KBM-7 (cell line): ENCODE data around the gene PDGFC.

Experiments used
- DNase-seq: peaks from one replicate; pipeline ENCODE4 v3.0.0-alpha.2; 2015
- in situ Hi-C: fragments of 300-500 bp; cut with MboI; formaldehyde crosslinking; loops from 2 replicates; pipeline ENCODE4 v1.14.3; 2020; ENCODE audit warnings: low sequenced_read_pairs, low pct_unique_long_range_greater_than_20kb, mixed read lengths

Gene PDGFC

DNA sequence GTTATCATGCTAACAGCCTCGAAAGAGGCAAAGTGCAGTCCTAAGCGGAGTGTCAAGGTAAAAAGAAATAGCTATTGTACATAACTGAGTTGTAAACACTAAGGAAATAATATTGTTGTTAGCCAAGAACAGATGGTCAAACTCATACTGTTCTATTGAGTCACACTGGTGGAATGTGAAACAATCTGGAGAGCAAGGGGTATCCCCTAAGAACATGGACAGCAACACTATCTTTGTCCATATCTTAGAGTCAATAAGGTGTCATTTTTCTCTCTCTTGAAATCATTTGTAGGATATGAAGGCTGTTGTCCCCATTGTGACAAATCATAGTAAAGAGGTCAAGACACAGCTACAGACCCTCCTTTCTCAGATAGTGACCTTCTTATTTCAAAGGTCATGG, 4.5 kb upstream of the PDGFC start:
- DNase-seq: no peak

DNA sequence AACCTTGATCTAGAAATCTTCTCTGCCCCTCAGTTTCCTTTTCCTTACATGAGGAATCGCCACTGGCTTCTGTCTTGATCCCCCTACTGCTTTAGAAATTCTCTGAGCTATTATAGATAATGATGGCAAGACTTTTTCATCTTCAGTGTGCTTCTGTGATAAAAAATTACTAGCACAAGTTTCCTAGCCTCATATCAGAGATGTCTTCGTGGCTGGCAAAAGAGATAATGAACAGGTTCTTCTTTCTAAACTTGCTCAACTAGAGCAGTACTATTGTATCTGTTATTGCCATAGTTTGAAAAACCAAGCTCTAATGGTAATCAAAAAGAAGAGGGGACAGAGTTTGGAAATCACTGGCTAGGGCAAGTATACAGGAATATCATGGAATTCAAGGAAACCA, 4.1 kb upstream of the PDGFC start:
- DNase-seq: no peak
- in situ Hi-C loops: no loop called here

More for the DNA sequence above, 4.5 kb upstream of the PDGFC start:
- in situ Hi-C loops: no loop called here

DNA sequence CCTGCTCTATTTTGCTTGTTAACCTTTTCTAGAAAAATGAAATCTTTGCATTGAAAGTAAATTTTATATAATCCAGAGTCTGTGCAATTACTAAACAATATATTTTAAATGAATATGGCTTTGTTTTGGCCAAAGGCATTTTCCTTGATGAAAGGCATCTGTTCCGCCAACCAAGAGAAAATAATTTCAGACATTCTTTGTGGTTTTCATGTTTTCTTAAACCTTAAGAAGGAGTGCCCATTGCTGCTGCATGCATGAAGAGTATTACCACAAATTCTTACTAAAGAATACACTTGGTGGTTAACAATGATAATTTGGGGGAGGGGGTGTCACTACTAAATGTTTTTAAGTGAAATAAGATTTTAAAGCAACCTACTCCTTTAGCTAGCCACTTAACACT, 2.7 kb upstream of the PDGFC start:
- in situ Hi-C loops: no loop called here
- DNase-seq: no peak

DNA sequence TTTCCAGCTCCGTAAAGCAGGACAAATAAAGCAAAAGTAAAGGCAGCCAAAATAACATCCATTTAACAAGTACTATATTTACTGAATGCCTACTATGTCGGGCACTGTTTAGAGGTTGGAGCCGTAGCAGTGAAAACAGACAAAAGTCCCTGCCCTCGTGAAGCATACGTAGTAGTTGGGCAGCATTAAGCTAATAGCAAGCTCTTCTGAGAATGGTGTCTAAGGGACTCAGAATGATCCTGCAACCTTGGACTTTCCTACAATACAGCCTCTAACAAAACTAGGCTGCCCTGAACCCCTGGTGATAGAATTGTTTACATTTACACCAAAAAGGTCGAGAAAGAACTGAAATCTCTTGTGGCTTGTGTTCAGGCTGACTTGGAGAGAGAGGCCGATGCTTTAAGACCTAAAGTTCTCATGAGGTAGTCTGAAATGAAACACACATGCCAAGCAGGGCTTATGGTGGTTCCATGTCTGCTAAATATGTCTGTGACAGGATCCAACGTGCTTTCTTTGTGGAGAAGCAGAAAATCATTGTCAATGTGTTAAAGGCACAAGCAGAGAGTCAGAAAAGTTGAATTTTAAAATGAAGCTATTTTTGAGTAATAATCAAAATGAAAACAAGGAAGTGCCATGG, 898 bp upstream of the PDGFC start:
- in situ Hi-C loops: no loop called here
- peak; percentile 50 for DNase-seq

- DNase-seq: no peak
- in situ Hi-C loops: no loop called here
Measured at GRCh38 chr4:156971165-156971675, 379 bp downstream of the PDGFC start.

DNA sequence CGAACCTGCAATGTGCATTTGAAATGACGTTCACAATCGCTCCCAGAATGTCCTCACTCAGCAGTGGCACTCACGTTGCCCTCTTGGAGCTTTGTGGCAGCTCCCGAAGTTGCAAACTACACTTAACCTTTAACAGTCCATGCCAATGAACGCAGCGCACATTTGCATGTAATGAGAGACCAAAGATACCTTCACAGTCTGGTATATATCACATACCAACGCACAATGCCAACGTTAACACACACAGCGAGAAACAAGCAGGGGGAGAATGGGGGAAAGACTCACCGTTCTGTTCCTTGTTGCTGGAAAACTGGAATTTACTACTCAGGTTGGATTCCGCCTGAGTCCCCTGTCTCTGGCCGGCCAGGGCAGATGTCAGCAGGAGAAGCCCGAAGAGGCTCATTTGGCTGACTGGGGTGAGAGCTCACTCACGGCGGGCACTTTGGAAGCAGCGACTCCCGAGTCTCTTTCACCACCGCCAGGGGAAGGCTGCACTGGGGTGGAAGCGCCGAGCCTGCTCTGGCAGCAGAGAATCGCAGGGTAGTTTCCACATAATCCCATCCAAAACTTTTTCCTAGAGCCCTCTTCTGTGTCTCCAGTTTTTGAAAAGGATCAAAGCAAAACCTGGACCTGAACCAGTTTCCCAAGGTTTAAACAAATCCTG, 966 bp downstream of the PDGFC start:
- DNase-seq: peak; percentile 80
- in situ Hi-C loops: no loop called here

DNA sequence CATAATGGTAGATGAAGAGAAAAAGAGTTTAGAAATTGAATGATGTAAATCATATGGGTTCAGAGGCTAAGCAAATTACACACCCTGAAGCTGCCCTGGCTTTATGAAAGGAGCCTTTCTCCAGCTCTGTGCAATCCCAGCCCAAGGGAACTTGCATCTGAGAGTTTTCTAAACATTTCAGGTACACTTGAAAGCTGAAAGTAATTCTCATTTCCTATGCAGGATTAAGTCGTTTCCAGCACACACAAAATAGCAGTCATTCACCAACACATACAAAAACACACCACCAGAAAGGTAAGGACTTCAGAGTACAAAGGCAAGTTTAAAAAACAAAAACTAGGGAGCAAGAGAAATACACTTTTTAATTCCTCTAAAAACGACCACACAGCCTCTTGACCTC, 1.7 kb downstream of the PDGFC start:
- no peak for DNase-seq
- in situ Hi-C loops: no loop called here

DNA sequence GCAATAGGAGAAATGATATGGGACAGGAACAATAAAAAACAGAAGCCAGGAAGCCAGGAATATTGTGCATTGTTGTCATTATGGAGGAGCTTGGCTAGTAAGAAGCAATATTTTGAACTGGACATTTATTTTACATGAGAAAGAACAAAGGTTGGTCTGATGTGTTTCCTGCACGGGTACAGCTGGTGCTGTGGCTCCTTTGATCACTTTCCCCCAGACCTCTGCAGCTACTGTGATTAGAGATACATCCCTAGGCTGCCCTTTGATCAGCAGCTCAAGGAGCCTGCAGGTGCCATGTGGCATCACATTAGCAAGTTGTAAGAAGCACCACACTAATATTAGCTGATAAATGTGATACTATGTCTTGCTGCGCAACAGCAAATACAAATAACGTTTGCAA, 2.5 kb downstream of the PDGFC start:
- in situ Hi-C loops: no loop called here
- DNase-seq: no peak

DNA sequence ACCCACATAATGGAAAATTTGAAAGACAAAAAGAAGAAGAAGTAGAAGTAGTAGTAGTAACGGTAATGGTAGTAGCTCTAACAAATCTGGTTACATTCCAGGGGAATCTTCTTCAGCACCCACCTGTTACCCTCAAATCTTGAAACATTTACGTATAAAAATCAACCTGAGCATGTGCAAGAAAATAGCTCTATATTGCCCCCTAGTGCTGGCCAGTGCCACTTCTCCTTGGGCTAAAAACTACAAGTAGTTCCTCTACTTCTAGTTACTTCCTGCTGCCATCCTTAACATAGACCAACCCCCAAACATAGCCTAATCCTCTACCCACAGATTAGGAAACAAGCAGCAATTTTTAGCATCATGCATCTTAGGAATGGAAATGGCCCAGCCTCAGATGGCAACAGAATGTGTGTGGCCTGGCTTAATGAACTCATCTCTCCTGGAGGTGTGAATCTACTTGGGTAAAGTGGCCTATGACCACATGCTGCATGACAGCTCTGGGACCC, 3.1 kb downstream of the PDGFC start:
- in situ Hi-C loops: no loop called here

GRCh38 chr4:156966836-156967235, 4.8 kb downstream of the PDGFC start:
- DNase-seq: no peak
- in situ Hi-C loops: no loop called here

More for the DNA sequence above, 3.1 kb downstream of the PDGFC start:
- peak; percentile 95 for DNase-seq

DNA sequence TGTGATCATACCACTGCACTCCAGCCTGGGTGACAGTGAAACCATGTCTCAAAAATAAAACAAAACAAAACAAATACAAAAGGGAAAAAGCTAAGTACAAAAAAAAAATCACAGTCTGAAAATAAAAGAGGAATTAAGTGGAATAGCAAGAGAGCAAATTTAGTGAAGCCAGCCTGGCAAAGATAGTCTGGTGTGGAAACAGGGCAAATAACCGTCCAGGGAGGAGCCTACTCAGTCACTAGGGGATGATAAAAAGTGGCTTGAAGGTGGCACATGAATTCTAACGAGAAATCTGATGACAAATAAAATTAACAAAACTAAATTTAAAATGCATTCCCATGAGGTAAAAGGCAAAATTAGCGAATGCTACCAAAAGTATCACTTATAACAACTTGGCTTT, 8.2 kb downstream of the PDGFC start:
- no peak for DNase-seq
- in situ Hi-C loops: no loop called here

DNA sequence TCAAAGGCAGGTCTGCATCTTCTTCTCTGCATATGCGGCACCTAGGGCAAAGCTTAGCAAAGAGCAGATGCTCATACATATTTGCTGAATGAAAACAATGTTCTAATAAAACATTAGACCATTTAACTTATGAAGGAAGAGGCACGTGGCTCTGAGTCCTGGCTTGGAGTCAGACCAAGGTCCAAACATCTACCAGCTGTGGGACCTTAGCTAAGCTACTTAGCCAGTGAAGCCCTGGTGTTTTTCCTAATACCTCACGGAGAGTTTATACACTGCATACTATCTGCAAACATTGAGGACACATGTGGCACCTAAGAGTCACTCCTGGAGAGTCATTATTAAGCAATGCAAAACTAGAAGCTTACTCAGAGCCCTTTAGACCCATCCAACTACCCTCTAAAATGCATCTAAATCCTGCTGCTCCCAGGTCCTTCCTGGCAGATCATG, 9.0 kb downstream of the PDGFC start:
- in situ Hi-C loops: no loop called here
- DNase-seq: no peak

GRCh38 chr4:156962058-156962358, 9.6 kb downstream of the PDGFC start:
- in situ Hi-C loops: no loop called here

GRCh38 chr4:156961196-156962057, 10.2 kb downstream of the PDGFC start:
- in situ Hi-C loops: no loop called here
- no peak for DNase-seq

More at GRCh38 chr4:156962058-156962358, 9.6 kb downstream of the PDGFC start:
- DNase-seq: no peak

DNA sequence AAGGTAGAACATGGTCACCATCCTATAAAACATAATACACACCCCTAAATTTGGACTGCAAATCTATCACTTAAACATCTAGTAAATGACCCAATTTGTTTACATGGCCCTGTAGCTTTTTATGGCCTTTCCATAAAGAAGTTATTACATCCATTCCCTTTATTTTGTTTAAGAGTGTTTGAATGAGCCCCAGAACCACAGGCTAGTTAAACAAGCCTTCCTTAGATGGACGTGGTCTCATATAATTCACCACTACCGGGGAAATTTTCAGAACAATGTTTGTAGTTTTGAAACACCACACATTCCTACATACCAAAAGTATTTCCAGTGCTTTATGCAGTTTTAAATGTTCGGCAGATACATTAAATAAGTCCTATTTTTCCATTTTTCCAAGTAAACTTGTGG, 12.3 kb downstream of the PDGFC start:
- in situ Hi-C loops: no loop called here

GRCh38 chr4:156958276-156959074, 13.1 kb downstream of the PDGFC start:
- in situ Hi-C loops: no loop called here
- DNase-seq: peak; percentile 37

More for the DNA sequence above, 12.3 kb downstream of the PDGFC start:
- no peak for DNase-seq

DNA sequence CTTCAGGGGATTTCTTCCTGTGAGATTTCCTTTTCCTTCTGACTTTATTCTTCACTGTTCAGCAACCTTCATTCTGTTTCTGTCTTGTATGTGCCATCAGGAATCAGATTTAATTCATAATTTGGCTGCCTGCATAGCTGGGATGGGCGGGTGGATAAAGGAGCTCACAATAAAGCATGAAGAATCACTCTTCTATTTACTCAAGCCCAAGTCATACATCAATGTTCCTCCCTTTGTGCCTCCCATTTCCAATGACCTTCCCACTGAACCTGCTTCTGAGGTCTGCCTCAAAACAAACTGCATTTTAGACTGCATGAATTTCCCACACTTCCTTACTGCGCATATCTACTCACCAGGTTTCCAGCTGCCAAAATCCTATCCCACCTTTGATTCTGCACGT, 14.0 kb downstream of the PDGFC start:
- in situ Hi-C loops: no loop called here

DNA sequence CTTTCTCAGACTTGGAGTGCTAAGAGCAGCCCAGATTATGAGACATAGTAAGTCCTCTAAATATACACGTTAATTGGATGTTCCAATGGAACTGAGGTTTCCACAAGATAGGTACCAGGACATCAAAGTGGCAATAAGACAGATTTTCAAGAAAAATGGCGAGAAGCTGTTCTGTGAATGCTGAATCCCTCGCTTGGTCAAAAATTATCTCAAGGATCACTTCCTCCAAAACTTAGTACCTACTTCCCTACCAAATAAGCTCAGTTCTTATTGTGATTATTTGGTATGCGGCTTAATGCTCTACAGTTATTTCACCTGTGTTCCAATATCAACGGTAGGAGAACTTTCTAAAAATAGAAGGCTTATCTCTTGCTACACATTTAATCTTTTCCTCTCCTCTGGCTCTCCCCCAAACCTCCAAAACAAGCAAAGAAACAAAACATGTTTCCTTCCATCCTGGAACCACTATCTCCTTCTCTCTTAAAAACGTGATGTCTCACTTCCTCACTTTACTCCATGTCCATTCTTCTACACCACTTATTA, 14.7 kb downstream of the PDGFC start:
- in situ Hi-C loops: no loop called here
- peak; percentile 88 for DNase-seq

More for the DNA sequence above, 14.0 kb downstream of the PDGFC start:
- no peak for DNase-seq

DNA sequence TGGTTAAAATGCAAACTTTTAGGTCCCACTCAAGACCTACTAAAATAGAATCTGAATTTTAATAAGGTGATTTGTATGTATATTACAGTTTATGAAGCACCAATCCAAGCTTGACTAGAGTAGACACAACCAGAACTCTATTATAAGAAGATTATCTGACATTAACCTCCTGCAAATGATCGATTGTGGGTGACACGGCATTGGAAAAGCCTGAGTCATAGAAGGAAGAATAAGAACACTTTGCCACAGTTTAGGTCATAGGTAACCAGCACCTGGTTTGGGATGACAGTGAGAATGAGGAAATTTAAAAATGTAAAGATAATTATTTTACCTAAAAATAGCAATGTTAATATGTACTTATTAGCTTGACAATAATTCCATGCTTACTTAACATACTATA, 15.2 kb downstream of the PDGFC start:
- in situ Hi-C loops: no loop called here
- DNase-seq: no peak
